Smooth muscle cell (in vitro differentiated cells): ENCODE results near the gene FAM149B1. TPM values are rescaled to one million over a fixed set of nuclear protein-coding genes. Genes with fewer than 3 reads are reported as not detected.

Experiments
- DNase-seq: peaks from one replicate; lab custom pipeline; 2025; ENCODE audit not compliant: unreplicated experiment; lab: John Stamatoyannopoulos, UW
- H2AFZ ChIP-seq: fragments of 200-600 bp; sonication (generic); 2 replicates; pipeline ENCODE4 v1.6.0; 2016; ENCODE audit warnings: antibody characterized with exemption, low read depth, mild to moderate bottlenecking
- H3F3A ChIP-seq: fragments of 200-600 bp; sonication (generic); 2 replicates; pipeline ENCODE4 v1.6.0; 2017; ENCODE audit warnings: antibody characterized with exemption, low read depth
- H3K27ac ChIP-seq: fragments of 200-600 bp; sonication (generic); 2 replicates; pipeline ENCODE4 v1.5.1; 2016; ENCODE audit warnings: low read depth, mild to moderate bottlenecking
- H3K27me3 ChIP-seq: fragments of 200-600 bp; sonication (generic); 2 replicates; pipeline ENCODE4 v1.6.1; 2016; ENCODE audit warnings: low read depth, mild to moderate bottlenecking
- H3K36me3 ChIP-seq: fragments of 200-600 bp; sonication (generic); 2 replicates; pipeline ENCODE4 v1.5.1; 2016; ENCODE audit warnings: low read depth
- H3K4me1 ChIP-seq: fragments of 200-600 bp; sonication (generic); 2 replicates; pipeline ENCODE4 v1.5.1; 2016; ENCODE audit warnings: low read depth
- H3K4me2 ChIP-seq: fragments of 200-600 bp; sonication (generic); 2 replicates; pipeline ENCODE4 v1.6.0; 2016; ENCODE audit warnings: mild to moderate bottlenecking
- H3K4me3 ChIP-seq: fragments of 200-600 bp; sonication (generic); 2 replicates; pipeline ENCODE4 v1.5.1; 2016; ENCODE audit warnings: mild to moderate bottlenecking
- H3K79me2 ChIP-seq: fragments of 200-600 bp; sonication (generic); 2 replicates; pipeline ENCODE4 v1.6.0; 2016; ENCODE audit warnings: low read depth, mild to moderate bottlenecking
- H3K9ac ChIP-seq: fragments of 200-600 bp; sonication (generic); 2 replicates; pipeline ENCODE4 v1.6.0; 2016; ENCODE audit warnings: low read depth
- H3K9me3 ChIP-seq: fragments of 200-600 bp; sonication (generic); replicated peaks from 2 replicates; pipeline ENCODE4 v1.5.1; 2016; ENCODE audit warnings: low read depth
- H4K20me1 ChIP-seq: fragments of 200-600 bp; sonication (generic); 2 replicates; pipeline ENCODE4 v1.6.0; 2016; ENCODE audit warnings: low read depth
- CTCF ChIP-seq: fragments of 200-600 bp; sonication (generic); IDR thresholded peaks from 2 replicates; pipeline ENCODE4 v1.5.1; 2017; ENCODE audit warnings: borderline replicate concordance, mild to moderate bottlenecking, antibody characterized with exemption; ENCODE audit not compliant: insufficient read depth, poor library complexity, severe bottlenecking
- WGBS: methylation state at CpG from one replicate; pipeline ENCODE4 v1.1.7; 2016; ENCODE audit warnings: low lambda C conversion rate; 5-methylcytosine and 5-hydroxymethylcytosine counted together
- polyA plus RNA-seq: library from polyadenylated mRNA; unstranded; fragments of >200 nt; fragmentation: Nextera tagmentation; extraction: Ambion mirVana; gene quantifications from 2 replicates; pipeline ENCODE4 v1.2.1, GENCODE V29; 2016
- total RNA-seq: library from RNA; depleted of rRNA; stranded (reverse); fragments of >200 nt; gene quantifications from 2 replicates; pipeline ENCODE4 v1.2.3, GENCODE V29; 2014

Gene FAM149B1
- 29.0 and 33.6 TPM in 2 replicates for total RNA-seq
- polyA plus RNA-seq = 10.5 and 11.9 TPM in 2 replicates

- Histone ChIP-seq H3F3A (peaks cover 3% of the 10 kb centered on the region), H3K4me1 (no peaks in the 10 kb centered on the region), H4K20me1 (peaks cover 18% of the 10 kb centered on the region), H3K79me2 (peaks cover 60% of the 10 kb centered on the region), H3K9me3 (no peaks in the 10 kb centered on the region), H2AFZ (peak within 1 kb of the TSS; percentile 77), H3K27ac (peak within 1 kb of the TSS; percentile 99), H3K9ac (peak within 1 kb of the TSS; percentile 99), H3K4me2 (peak within 1 kb of the TSS; percentile 87), H3K27me3 (no peaks in the 10 kb centered on the region), H3K36me3 (no peaks in the 10 kb centered on the region), H3K4me3 (peak within 1 kb of the TSS; percentile 69)
- DNase-seq = peak; percentile 82
- 1% methylated on average over 39 of the region's 49 CpGs for WGBS
- TF ChIP-seq CTCF = no peak
Observed at GRCh38 chr10:73167783-73168464, at the start of gene FAM149B1, which contains the start of gene ECD. TSS of gene FAM149B1 (plus strand) at chr10:73168119. CDS start at chr10:73168340, 221 bp downstream. TSS of gene ECD (minus strand) at chr10:73168008. CDS start at chr10:73163937, 4,071 bp downstream.

DNA sequence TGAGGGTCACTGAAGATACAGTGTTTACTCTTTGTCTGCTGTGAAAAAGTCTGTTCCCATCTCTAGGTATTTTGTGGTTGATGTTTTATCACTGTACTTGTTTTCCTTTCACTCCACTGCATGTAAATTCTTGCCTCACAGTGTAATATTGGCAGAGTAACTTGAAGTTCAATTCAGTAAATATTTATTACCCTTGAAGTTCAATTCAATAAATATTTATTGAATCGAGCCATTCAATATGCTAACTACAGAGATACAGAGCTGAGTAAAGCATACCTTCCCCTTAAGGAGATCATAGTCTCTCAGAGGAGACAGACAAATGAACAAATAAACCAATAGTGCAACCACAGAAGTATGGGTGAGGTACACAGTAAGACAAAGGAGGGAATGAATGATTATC, 48.5 kb upstream of the FAM149B1 start:
- Histone ChIP-seq H3K79me2 (no peaks in the 10 kb centered on the region), H4K20me1 (no peaks in the 10 kb centered on the region), H3K36me3 (no peaks in the 10 kb centered on the region), H3K4me1 (no peaks in the 10 kb centered on the region), H3F3A (no peaks in the 10 kb centered on the region), H3K27me3 (no peaks in the 10 kb centered on the region), H3K4me3 (no peak overlapping the region), H2AFZ (no peak overlapping the region), H3K4me2 (no peak overlapping the region), H3K9me3 (no peaks in the 10 kb centered on the region), H3K9ac (no peak overlapping the region), H3K27ac (peak overlapping the region; percentile 19)
- DNase-seq = no peak
- WGBS = 89% methylated on average over 1 of the region's 1 CpG
- no peak for TF ChIP-seq CTCF

GRCh38 chr10:73119952-73120351, 48.0 kb upstream of the FAM149B1 start:
- no peaks in the 10 kb centered on the region for H3F3A ChIP-seq
- TF ChIP-seq CTCF = no peak
- WGBS = 95% methylated on average over 4 of the region's 4 CpGs
- no peak overlapping the region for H3K9ac ChIP-seq
- H4K20me1 ChIP-seq = no peaks in the 10 kb centered on the region
- no peak overlapping the region for H3K4me2 ChIP-seq
- no peaks in the 10 kb centered on the region for H3K4me1 ChIP-seq
- no peaks in the 10 kb centered on the region for H3K27me3 ChIP-seq
- H3K4me3 ChIP-seq = no peak overlapping the region
- H3K9me3 ChIP-seq = no peaks in the 10 kb centered on the region
- H2AFZ ChIP-seq = no peak overlapping the region
- no peak for DNase-seq
- H3K27ac ChIP-seq = no peak overlapping the region
- no peaks in the 10 kb centered on the region for H3K36me3 ChIP-seq
- no peaks in the 10 kb centered on the region for H3K79me2 ChIP-seq

- TF ChIP-seq CTCF = no peak
Observed at GRCh38 chr10:73126343-73126742, 41.6 kb upstream of the FAM149B1 start.

More at GRCh38 chr10:73126343-73126742, 41.6 kb upstream of the FAM149B1 start:
- Histone ChIP-seq H3K36me3 (peaks cover 17% of the 10 kb centered on the region), H3K4me2 (no peak overlapping the region), H3K79me2 (no peaks in the 10 kb centered on the region), H3K4me1 (no peaks in the 10 kb centered on the region), H2AFZ (no peak overlapping the region), H3K27me3 (no peaks in the 10 kb centered on the region), H3K9me3 (no peaks in the 10 kb centered on the region), H3K4me3 (no peak overlapping the region), H3K9ac (no peak overlapping the region), H3F3A (no peaks in the 10 kb centered on the region), H3K27ac (no peak overlapping the region), H4K20me1 (no peaks in the 10 kb centered on the region)
- DNase-seq = no peak
- 98% methylated on average over 2 of the region's 2 CpGs for WGBS
